Endometrium (tissue), 2 donors: ENCODE results near the gene ECM1.

Experiments used
- FAIRE-seq: peaks from 2 replicates; lab custom pipeline; 2012; peaks lifted over from hg19 to GRCh38; lab: Jason Lieb, UNC
- donor health status: control.
- donor health status: control.

Gene ECM1

DNA sequence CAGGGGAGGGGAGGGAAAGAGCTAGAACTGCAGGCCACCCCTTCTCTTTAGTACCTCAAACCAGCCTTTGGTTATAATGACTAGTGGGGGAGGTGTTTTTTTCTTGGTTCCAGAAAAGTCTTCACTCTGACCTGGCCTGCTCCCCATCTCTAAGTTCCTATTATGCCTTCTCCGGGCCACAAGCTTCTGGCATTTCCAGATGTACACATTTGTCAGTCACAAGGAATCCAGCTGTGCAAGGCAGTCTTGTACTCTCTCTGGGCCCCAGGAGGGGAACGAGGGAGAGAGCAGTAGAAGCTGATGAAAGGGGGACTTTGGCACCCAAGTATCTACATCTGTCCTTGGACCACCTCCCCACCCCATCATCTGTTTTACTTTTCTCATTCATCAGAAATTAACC lies 4.9 kb downstream of the ECM1 start:
- no peak for FAIRE-seq

DNA sequence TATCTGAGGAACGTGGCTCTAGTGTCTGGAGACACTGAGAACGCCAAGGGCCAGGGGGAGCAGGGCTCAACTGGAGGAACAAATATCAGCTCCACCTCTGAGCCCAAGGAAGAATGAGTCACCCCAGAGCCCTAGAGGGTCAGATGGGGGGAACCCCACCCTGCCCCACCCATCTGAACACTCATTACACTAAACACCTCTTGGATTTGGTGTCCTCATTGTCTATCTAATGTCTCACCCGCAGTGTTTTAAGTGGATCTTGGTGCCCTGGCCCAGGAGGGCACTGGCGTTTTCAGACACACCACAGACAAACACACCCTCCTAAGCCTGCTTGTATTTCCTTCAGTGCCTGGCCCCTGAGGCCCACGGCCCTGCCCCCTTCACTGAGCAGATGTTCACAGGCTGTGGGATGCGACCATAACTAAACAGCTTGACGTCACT lies 5.5 kb downstream of the ECM1 start:
- FAIRE-seq: no peak

DNA sequence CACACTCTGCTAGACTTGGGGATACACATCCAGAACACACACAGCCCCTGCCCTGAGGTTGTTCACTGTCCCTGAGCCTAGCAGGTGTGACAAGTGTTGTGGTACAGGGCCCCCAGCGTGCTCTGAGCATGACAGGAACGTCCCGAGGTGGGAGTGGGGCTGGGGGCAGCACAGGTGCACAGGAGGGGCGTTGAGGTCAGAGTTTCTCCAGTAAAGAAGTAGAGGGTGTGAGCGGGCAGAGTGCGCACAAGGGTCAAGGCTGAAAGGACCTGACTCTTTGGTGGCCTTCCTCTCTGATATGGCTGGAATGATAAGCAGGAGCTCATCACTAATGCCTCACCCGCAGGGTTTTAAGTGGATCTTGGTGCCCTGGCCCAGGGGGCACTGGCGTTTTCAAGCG lies 6.4 kb downstream of the ECM1 start:
- FAIRE-seq: no peak

DNA sequence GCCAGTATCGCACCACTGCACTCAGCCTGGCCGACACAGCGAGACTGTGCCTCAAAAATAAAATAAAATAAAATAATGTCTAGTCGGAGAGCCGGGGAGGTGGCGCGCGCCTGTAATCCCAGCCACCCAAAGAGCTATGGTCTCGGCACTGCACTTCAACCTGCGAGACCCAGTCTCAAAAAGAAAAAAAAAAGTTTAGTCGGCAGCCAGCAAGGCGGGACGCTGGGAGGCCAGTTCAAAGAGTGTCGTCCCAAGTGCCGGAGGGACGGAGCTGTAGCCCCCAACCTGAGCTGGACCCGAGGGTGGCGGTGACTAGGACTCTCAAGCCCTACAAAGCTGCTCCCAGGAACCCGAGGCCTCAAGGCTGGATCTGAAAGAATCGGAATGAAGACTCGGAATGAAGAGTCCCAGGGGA lies 7.0 kb downstream of the ECM1 start:
- FAIRE-seq: no peak

DNA sequence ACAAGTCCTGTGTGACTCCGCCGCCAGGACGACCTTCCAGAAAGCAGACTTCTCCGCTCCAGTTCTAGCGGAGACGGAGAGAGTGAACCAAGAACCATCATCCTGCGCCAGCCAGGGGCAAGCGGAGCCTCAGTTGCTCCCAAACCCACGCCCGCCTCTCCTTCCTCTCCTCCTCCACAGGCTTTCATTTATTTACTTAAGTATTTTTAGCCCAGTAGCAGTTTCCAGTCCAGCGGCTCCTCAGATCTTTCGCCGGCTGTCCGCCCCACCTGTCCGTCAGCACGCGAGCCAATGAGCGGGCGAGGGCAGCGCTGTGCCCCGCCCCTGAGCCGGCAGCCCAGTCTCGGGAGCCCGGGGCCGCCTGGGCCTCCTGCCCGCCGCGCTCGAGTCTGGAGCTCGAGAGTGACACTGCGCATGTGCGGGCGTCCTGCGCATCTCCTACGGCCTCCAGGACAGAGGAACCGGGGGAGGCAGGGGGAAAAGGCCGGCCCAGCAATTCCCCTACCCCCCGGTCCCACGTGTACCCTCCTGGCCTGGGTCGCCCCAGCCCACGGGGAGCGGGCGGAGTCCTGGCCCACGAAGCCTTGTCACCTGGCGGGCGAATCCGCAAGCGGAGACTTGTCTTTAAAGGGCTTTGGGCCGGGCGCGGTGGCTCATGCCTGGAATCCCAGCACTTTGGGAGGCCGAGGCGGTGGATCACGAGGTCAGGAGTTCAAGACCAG lies 7.6 kb downstream of the ECM1 start, which contains the start of gene FALEC:
Gene FALEC (plus strand): TSS at position 425 of the 722 bp plus-strand sequence.
- no peak for FAIRE-seq

DNA sequence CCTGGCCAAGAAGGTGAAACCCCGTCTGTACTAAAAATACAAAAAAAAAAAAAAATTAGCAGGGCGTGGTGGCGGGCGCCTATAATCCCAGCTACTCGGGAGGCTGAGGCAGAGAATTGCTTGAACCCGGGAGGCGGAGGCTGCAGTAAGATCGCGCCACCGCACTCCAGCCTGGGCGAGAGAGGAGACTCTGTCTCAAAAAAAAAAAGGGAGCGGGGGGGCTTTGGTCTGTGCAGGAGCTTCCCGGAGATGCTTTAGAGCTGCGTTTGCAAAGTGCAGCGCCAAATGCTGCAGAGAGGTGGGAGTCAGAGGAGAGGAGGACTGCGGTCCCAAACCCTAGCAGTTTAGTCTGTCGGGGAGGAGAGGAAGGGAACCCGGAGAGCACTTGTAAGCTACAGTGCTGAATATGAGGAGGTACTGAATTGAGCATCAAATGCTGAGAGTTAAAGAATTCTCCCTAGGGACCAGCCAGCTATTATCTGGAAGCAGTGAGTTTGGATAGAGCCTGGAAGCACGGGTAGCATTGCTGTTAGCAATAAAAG lies 8.2 kb downstream of the ECM1 start:
- FAIRE-seq: no peak

DNA sequence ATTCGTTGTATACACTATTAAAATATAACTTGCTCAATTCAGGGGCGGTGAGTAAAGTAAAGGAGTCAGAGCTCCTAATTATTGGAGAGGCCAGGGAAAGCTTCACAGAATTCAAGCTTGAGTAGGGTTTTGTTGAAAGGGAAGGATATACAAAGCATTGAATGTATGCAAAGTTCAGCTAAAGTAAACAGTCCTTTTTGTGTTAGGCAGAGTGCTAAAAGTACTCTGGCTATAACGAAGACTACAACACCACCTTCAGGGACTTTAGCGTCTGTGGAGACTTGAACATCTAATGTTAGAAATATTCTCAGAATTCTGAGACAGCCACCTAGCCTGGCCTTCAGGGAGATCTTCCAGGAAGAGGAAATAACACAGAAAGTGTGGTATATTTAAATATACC lies 8.7 kb downstream of the ECM1 start:
- FAIRE-seq: no peak

DNA sequence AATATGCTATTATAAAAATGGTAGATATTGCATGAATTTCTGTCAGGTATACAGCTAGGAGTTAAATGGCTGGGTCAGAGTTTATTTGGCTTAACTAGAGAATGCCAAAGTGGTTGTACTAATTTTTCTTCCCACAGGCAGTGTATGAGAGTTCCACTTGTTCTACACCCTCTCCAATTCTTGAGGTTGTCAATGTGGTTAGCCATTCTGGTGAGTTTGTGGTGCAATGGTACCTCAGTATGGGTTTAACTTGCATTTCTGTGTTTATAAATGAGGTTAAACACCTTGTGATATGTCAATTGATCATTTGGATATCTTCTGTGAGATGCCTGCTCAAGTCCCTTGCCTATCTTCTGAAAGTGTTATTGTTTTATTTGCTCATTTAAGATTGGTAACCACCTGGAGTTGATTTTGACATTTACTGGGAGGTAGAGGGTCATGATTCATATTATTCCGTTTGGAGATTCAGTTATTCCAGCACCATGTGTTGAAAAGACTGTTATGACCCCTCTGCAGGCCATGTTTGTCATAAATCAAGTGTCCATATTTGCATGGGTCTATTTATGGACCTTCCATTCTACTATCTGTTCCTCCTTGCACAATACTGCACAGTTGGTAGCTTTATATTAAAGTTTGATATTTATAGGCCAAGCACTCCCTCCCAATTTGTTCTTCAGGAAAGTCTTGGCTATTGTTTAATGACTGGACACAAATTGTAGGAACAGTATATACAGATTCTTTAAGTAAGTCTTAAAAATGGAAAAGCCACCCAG lies 13.5 kb downstream of the ECM1 start:
- no peak for FAIRE-seq

DNA sequence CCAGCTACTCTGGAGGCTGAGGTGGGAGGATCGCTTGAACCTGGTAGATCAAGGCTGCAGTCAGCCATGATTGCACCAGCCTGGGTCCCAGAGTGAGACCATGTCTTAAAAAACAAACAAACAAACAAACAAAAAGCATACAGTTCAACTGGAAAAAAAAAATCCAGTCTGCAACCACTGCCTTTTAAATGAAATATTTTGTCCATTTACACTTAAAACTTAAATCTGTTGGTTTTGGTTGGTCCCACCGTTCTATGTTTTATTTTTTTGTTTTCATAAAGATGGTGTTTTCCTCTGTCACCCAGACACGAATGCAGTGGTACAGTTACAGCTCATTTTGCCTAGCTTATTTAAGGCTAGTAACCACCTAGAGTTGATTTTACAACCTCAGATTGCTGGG lies 17.4 kb downstream of the ECM1 start:
- FAIRE-seq: no peak

DNA sequence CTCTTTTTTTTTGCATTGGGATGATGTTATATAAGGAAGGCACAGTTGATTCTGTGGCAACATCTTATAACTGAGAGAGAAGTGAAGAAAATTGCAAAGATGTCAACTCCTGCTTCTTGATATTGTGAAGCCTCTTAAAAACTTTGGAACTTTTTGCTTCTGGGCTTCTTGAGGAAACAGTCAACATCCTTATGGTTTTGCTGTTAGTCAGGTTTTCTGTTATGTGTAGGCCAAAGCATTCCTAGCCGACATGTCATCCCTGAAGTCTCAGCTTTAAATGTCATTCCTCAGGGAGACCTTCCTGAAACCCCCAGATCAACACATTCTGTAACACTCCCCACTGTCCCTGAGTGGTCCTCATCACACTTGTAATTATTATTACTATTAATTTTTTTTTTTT lies 20.3 kb downstream of the ECM1 start:
- no peak for FAIRE-seq

DNA sequence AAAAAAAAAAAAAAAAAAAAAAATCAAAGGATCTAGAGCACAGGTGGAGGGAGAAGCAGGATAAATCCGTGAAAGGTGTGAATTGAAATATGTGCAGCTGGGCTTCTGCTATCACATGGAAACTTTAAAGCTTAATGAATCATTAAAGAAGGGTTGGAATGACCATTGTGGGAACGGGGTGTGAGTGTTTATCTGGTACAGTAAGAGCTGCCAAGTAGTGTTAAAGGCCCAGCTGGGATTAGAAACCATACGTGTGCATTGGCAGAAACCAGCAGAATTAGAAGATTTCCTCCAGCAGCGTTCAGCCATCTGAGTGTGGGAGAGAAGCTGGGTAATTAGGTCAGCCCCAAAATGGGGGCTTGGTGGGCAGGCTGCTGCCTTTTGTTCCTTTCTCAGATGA lies 21.1 kb downstream of the ECM1 start:
- FAIRE-seq: no peak

GRCh38 chr1:150530491-150531159 lies 22.7 kb downstream of the ECM1 start:
- FAIRE-seq: no peak

- FAIRE-seq: no peak
Measured at GRCh38 chr1:150532860-150533259, 25.0 kb downstream of the ECM1 start.

GRCh38 chr1:150534002-150534401 lies 26.1 kb downstream of the ECM1 start:
- no peak for FAIRE-seq

DNA sequence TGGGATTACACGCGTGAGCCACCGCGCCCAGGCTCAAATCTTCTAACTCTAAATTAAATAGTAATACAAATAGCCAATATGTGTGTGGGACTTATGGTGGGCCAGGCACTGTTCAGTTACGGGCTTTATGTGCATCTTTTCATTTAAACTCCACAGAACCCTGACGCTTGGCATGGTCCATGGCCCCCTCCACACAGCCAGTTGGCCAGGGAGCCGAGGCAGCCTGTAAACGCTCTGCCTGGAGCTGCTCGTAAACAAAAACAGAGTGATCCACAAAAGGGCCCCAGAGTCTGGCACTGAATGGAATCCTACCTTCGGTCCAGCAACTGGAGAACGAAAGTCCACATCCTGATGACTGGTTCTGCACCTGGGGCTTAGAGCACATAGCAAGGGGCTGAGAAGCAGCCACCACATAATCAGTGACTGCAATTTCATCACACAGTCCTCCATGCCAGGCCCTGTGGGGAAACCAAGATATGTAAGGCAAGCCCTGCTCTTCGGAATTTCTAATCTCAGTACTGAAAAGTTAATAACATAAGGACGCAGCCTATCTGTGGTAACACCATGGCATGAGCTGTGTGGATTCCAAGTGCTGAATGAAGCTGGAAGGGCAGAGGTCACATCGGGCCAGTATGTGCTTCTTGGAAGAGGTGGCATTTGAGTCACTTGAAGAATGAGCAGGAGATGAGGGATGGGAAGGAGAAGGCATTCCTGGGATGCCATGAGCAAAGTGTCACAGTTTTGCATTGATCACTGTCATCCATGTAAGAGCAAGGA lies 27.8 kb downstream of the ECM1 start:
- FAIRE-seq: no peak

- no peak for FAIRE-seq
Measured at GRCh38 chr1:150536836-150537731, 29.2 kb downstream of the ECM1 start.

DNA sequence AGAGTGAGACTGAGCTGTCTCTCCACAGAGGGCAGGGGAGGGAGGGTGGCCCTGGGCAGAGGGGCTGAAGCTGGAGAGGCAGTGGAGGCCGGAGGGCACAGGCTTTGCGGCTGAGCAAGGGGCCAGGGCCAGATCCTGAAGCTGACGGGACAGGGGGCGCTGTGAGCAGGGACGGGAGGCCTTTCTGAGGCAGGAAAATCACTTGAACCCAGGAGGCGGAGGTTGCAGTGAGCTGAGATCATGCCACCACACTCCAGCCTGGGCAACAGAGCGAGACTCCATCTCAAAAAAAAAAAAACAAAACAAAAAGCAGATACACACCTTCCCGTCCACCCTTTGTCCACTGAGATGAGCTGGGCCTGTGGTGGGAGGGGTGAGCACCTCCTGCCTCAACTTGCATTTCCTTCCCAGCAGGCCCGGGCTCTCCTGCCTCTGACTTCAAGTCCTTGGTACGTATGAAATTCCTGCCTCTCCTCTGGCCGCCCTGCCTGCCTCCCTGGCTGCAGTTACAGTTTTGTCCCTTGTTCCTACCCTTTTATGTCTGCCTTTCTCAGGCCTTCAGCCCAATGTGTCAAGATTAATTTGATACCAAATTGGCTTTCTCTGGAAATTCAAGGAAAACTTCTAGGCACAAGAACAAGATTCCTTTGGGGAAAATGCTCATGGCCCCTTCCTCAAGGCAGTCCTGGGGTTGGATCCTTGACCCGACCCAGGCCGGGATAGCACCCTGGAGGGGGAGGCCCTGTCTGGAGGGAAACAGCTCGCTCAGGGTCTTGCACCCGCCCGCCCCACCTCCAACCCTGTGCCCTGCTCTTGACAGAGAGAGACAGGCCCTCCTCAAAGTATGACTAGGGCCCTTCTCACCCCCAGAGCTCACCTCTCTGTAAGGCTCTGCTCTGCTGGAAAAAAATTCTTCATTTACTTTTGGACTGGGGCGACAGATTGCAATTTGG lies 30.1 kb downstream of the ECM1 start:
- no peak for FAIRE-seq

DNA sequence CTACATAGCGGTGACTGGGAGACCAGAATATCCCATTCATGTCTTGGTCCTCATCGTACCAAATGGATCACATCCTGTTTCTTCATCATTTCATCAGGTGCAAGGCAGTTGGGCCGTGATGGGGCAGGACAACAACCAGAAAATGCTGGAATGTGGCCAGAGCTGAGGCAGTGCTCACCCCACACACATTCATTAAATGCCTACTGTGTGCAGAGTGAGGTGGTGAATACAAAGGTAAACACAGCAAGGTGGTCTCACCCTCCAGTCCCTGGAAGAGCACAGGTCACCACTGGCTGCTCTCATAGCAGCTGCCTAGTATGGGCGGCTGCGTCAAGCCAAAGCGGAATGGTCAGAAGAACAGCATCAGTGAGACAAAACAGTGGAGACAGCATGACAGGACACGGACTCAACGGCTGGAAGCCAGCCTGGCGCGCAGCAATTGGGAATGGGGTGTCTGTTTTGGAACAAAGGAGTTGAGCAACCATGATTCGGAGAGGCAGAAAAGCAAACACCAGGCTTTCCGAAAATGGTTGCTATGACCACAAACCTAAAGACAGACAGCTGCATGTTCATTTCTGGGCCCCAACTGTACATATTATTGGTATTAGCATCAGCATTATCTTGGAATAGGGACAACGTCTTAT lies 35.7 kb downstream of the ECM1 start:
- no peak for FAIRE-seq

- FAIRE-seq: no peak
Measured at GRCh38 chr1:150544204-150544603, 36.3 kb downstream of the ECM1 start.
